GM18511 (cell line): Measurements from ENCODE around the gene CWC25.

Experiments
- ATAC-seq: cut with Tn5 transposase; IDR thresholded peaks from one replicate; pipeline ENCODE4 v1.9.1; 2021; ENCODE audit warnings: mild to moderate bottlenecking, moderate library complexity; ENCODE audit not compliant: unreplicated experiment

The CWC25 gene

GRCh38 chr17:38853292-38854219 is 28.4 kb upstream of the CWC25 start, which contains the start of gene RPL23:
Gene RPL23, minus strand, starts transcription at chr17:38853721. Its CDS starts 11 bp downstream, at chr17:38853710.
- peak; percentile 85 for ATAC-seq

DNA sequence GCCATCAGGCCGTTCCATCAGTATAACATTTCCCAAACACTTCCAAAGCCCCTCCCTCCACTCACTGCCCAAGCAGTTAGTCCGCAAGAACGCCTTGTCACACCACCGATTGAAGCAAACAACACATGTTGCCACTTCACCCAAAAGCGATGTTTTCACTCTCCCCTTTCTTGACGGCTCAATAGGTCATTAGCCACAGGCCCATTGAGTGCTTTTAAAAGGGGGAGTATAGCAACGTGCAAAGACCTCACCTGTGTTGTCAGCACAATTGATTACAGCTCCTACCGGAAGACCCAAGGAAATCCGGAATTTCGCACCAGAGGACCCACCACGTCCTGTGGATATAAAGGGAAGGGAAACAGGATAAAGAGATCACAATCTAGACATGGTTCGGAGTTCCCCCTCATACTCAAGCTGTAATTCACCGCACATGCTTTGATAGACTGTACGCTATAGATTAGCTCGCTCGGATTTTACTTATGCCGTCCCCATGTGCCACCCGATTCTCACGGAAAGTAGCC is 27.7 kb upstream of the CWC25 start:
- ATAC-seq: no peak

GRCh38 chr17:38851434-38851833 is 26.3 kb upstream of the CWC25 start:
- ATAC-seq: no peak

DNA sequence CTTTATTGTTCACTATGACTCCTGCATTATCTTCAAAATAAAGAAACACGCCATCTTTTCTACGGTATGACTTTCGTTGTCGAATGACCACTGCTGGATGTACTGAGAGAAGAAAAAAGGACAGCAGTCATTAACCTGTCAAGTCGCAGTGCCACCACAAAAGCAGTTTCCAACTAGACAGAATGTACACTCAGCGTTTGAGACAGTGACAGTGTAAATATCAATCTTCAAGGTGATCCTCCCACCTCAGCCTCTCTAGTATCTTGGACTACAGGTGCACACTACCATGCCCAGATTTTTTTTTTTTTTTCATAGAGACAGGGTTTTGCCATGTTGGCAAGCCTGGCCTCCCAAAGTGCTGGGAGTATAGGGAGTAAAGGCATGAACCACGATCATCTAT is 25.3 kb upstream of the CWC25 start:
- ATAC-seq: no peak

DNA sequence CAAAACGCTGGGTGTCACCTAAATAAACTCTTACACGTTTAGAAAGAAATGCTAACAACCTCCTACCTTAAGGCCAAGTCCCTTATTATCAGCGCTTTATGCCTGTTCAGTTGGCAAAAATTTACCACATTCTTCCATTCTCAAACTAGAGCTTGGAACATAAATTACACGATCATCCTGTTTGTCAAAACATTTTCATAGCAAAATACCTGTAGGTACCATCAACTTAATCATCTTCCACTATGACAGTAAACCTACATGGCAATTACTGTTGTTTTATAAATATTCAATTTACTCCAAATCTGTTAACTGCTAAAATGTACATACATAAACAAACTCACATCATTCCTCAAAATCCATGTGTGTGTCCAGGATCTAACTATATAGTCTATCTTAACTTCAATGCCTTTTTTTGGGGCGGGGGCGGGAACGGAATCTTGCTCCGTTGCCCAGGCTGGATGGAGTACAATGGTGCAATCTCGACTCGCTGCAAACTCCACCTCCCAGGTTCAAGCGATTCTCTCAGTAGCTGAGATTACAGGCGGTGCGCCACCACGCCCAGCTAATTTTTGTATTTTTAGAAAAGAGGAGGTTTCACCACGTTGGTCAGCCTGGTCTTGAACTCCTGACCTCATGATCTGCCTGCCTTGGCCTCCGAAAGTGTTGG is 24.0 kb upstream of the CWC25 start:
- ATAC-seq: no peak

DNA sequence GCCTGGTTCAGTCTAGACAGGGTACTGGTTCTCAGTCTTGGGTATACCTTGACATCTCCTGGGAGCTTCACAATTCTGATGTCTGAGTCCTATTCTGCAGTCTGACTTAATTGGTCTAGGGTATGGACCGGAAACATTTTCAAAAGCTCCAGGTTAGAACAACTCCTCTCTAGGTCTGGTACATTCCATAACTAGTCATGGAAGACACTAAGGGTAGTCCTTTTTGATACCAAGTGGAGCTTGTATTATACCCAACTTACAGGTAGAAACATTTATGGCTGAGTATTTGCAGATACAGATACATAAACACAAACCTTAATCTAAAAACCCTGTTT is 23.4 kb upstream of the CWC25 start:
- ATAC-seq: no peak

DNA sequence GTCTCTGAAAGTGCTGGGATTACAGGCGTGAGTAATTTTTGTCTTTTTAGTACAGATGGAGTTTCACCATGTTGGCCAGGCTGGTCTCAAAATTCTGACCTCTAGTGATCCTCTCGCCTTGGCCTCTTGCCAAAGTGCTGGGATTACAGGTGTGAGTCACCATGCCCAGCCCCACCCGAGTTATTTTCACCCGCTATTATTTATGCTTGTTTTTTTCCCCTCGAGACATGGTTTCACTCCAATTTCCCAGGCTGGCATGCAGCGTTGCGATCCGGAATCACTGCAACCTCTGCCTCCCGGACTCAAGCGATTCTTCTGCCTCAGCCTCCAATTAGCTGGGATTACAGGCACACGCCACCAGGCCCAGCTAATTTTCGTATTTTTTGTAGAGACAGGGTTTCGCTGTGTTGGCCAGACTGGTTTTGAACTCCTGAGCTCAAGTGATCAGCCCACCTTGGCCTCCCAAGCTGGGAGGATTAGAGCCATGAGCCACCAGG is 19.2 kb upstream of the CWC25 start:
- no peak for ATAC-seq

DNA sequence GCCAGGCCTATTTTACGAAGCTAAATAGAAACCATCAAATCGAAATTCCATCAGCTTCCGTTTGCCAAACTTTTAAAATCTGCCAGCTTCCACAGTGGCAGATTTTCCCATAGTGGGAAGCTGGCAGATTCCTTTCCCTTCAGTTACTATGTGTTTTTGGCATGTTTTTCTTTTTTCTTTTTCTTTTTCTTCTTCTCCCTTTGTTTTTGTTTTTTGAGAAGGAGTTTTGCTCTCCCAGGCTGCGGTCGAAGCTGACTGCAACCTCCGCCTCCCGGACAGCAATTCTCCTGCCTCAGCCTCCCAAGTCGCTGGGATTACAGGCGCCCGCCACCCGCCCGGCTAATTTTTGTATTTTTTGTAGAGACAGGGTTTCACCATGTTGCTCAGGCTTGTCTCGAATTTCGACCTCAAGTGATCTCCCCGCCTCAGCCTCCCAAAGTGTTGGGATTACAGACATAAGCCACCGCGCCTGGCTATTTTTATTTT is 684 bp upstream of the CWC25 start:
- ATAC-seq: no peak

- no peak for ATAC-seq
These were observed 9.4 kb downstream of the CWC25 start for GRCh38 chr17:38815576-38816193.

DNA sequence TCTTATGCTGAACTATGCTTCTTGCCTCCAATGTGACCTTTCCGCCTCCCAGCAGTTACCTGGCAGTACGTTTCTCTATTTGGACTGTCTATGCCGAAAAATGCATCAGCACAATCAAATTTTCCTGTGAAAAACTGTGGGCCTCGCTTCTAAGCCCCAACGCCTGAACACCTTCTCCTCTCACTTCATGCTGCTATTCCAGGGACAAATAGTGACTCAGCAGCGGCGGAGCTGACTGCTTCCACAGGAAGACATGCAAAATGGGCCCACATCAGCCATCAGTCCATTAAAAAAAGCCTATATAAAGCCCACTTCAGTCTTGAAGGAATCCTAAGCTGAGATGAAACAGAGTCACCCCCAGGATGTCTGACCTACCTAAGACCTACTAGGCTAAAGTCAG is 15.3 kb downstream of the CWC25 start:
- no peak for ATAC-seq

- ATAC-seq: no peak
These were observed 24.8 kb downstream of the CWC25 start for GRCh38 chr17:38800237-38800760.

- peak; percentile 90 for ATAC-seq
These were observed 25.5 kb downstream of the CWC25 start, which contains the start of gene PIP4K2B for GRCh38 chr17:38799501-38800236. Gene PIP4K2B, minus strand, starts transcription at chr17:38799556. Its CDS starts 132 bp downstream, at chr17:38799424.

DNA sequence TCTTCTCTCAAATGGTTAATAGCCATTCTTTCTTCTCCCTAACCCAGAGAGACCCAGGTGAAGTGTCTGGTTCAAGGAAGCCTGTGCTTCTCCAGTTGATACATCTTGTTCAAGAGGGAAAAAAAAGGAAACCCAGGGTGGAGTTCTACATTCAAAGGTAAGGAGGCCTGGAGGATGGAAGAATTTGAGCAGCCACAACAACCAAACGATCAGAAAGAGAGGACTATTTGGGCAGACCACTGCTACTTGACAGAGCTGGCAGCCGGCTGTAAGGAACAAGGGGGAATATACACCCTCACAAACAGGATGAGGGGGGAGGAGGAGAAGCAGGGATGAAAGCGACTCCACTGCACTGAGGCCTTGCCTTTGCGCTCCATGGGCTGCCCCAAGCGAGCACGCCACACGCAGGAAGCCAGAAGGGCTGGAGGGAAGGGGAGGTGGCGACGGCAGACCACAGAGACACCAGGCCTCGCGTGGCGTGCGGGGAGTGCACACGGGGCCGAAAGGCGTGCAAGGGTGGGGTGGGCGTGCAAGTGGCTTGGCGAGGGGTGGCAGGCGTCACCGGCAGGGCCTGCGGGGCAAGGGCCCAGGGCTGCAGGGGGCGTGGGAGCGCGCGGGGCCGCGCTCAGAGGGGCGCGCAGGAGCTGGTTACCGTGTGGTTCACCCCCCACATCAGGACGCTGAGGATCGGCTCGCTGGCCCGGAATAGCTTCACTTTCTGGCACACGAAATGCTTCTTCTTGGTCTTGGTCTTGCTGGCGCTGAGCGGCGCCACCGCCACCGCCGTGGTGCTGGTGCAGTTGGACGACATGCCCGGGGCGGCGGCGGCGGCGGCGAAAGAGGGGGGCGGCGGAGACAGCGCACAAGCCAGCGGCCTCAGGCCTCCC is 26.3 kb downstream of the CWC25 start:
- peak; percentile 29 for ATAC-seq

DNA sequence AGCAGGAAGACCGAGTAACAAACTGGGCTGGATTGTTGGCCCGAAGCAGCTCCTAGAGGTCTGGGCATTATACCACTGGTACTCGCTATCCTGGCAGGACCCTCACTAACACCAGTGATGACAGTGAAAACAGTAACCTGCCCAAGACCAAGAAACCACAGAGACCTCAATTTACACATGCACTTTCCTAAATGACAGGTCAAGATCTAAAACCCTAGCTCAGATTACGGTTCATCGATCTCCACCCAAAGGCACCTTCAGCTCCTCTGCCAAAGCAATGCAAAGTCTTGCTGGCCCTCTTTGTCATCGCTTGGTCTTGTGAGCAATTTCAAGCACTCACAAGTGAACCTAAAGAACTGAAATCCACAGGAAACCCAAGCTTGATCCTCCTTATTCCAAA is 27.3 kb downstream of the CWC25 start:
- no peak for ATAC-seq

GRCh38 chr17:38797158-38797490 is 28.0 kb downstream of the CWC25 start:
- ATAC-seq: no peak

DNA sequence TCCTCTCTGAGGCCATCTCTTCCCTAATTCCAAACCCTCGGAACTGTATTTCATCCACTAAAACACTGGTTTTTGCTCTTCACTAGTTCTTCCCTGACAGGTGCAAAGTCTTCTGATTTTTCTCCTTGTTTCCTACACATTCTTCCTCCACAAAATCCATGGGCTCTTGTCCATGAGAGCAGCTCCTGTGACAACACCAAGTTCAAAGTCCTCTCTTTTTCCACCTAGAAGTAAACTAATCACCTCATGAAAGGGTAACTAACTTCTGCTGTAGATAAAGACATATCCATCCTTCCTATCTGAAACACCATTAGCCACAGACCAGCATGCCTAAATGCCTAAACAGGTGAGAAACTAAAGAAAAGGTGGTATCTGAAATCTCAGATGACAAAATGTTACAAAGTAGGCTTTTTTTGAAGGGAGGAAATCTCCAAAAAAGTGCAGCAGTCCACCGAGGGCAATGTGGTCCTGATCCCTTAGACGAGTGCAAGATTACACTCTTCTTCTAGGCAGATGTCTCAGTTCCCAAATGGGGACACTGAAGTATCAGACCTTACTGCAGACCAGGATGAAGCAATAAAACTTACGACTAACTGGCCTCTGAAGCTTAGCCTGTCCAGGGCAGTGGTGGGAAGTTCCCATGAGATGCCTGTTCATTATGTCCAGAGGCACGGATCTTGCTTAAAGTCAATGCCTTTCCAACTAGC is 28.5 kb downstream of the CWC25 start:
- ATAC-seq: no peak

DNA sequence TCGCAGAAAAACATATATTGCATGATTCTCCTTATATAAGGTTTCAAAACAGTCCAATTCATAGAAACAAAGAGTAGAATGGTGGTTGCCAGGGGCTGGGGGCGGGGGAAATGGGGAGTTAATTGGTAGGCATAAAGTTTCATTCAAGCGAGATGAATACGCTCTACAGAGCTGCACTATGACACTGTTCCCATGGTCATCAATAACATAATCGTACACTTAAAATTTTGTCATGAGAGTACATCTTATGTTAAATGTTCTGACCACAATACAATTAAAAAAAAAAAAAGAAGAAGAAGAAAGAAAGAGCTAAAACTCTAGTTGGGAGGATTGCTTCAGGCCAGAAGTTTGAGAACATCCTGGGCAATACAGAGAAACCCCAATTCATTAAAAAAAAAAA is 30.9 kb downstream of the CWC25 start:
- no peak for ATAC-seq

DNA sequence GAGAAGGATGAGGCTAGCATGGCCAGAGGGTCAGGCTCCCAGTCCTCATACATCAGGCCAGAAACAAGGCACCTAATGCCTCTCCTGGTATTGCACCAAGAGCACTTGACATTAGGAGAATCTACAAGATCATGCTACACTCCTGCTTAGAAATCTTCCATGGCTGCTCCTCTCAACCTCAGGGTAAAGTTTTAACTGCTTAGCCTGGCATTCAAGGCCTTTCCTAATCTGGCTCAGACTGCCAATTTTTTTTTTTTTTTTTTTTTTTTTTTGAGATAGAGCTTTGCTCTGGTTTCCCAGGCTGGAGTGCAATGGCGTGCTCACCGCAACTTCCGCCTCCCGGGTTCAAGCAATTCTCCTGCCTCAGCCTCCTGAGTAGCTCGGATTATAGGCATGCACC is 34.0 kb downstream of the CWC25 start:
- no peak for ATAC-seq
